WTC11 (cell line): ENCODE results near the gene TSPAN31.

Source experiments
- ESRRA ChIP-seq: sonication (generic); formaldehyde crosslinking; IDR thresholded peaks from 2 replicates; pipeline ENCODE4 v1.8.1; 2022; ENCODE audit warnings: mild to moderate bottlenecking, missing genetic modification reagents, borderline replicate concordance
- HMGA2 ChIP-seq: fragments of 250-450 bp; sonication (Bioruptor Pico); IDR thresholded peaks from 2 replicates; pipeline ENCODE4 v1.4.0; 2021; ENCODE audit warnings: mild to moderate bottlenecking, moderate library complexity
- ZNF263 ChIP-seq: sonication (generic); formaldehyde crosslinking; IDR thresholded peaks from 2 replicates; pipeline ENCODE4 v1.8.1; 2022; ENCODE audit warnings: low read depth, mild to moderate bottlenecking, moderate library complexity, missing genetic modification reagents

- TF ChIP-seq HMGA2, result no peak
- TF ChIP-seq ESRRA (CRISPR knock-in tag), result no peak
- no peak for TF ChIP-seq ZNF263 (CRISPR knock-in tag)
Measured at GRCh38 chr12:57726151-57726883, 18.5 kb upstream of the TSPAN31 start.
